PC-3 (cell line): ENCODE results near the gene PGLYRP4.

ENCODE experiments used
- CTCF ChIP-seq: fragments of 300-600 bp; sonication (generic); conservative IDR thresholded peaks from 2 replicates; pipeline ENCODE4 v1.5.1; 2017; ENCODE audit warnings: antibody characterized with exemption, low read depth, mild to moderate bottlenecking, low read length
- EZH2 ChIP-seq: fragments of 300-600 bp; sonication (generic); IDR thresholded peaks from one replicate; pipeline ENCODE4 v1.6.1; 2017; ENCODE audit warnings: antibody characterized with exemption, mild to moderate bottlenecking, low read length; ENCODE audit not compliant: unreplicated experiment
- EZH2phosphoT487 ChIP-seq: fragments of 300-600 bp; sonication (generic); IDR thresholded peaks from 2 replicates; pipeline ENCODE4 v1.6.1; 2018; ENCODE audit warnings: mild to moderate bottlenecking, antibody characterized with exemption, low read length, borderline replicate concordance

DNA sequence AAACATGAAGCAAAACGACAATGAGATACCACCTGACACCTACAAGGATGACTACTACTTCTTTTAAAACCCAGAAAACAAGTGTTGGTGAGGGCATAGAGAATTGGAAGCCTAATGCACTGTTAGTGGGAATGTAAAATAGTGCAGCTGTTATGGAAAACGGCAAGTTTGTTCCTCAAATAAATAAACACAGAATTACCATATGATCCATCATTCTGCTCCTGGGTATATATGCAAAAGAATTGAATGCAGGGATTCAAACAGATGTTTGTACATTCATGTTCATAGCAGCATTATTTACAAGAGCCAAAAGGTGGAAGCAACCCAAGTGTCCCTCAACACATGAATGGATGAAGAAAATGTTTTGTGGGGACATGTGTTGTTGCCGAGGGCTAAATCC lies 43.6 kb upstream of the PGLYRP4 start:
- TF ChIP-seq CTCF (no peak), EZH2 (no peak), EZH2phosphoT487 (no peak)
